BE2C (cell line): ENCODE results near the gene DCAF7.

Experiments used
- DNase-seq: peaks from one replicate; pipeline ENCODE4 v3.0.0-alpha.2; 2020
- H3K27me3 ChIP-seq: fragments of 250-450 bp; sonication (Bioruptor Pico); 2 replicates; pipeline ENCODE4 v1.5.1; 2020; ENCODE audit warnings: mild to moderate bottlenecking
- H3K36me3 ChIP-seq: fragments of 250-450 bp; sonication (Bioruptor Pico); 2 replicates; pipeline ENCODE4 v1.5.1; 2020; ENCODE audit warnings: mild to moderate bottlenecking
- H3K4me1 ChIP-seq: fragments of 250-450 bp; sonication (Bioruptor Pico); 2 replicates; pipeline ENCODE4 v1.5.1; 2020
- H3K4me3 ChIP-seq: 2 replicates; pipeline ENCODE4 v1.5.1; 2011; ENCODE audit warnings: low read depth, low read length
- H3K9me3 ChIP-seq: fragments of 250-450 bp; sonication (Bioruptor Pico); 2 replicates; pipeline ENCODE4 v1.5.1; 2020
- CTCF ChIP-seq: IDR thresholded peaks from 2 replicates; pipeline ENCODE4 v1.5.1; 2012; ENCODE audit warnings: mild to moderate bottlenecking, low read depth, low read length

Gene DCAF7

GRCh38 chr17:63622574-63623390, 72.5 kb downstream of the DCAF7 start:
- H3K4me3 ChIP-seq = peak overlapping the region; percentile 86
- H3K4me1 ChIP-seq = no peaks in the 10 kb centered on the region; the same call in 1 of the 2 replicates
- H3K9me3 ChIP-seq = no peaks in the 10 kb centered on the region
- H3K27me3 ChIP-seq = no peaks in the 10 kb centered on the region
- TF ChIP-seq CTCF = no peak
- no peaks in the 10 kb centered on the region for H3K36me3 ChIP-seq
- DNase-seq = peak; percentile 81

- no peak for TF ChIP-seq CTCF
- H3K27me3 ChIP-seq = no peaks in the 10 kb centered on the region
- no peaks in the 10 kb centered on the region for H3K36me3 ChIP-seq
- peak overlapping the region; percentile 86 for H3K4me3 ChIP-seq
- H3K4me1 ChIP-seq = no peaks in the 10 kb centered on the region; the same call in 1 of the 2 replicates
- no peaks in the 10 kb centered on the region for H3K9me3 ChIP-seq
- no peak for DNase-seq
Measured at GRCh38 chr17:63623786-63624530, 73.7 kb downstream of the DCAF7 start.

- TF ChIP-seq CTCF = no peak
Measured at GRCh38 chr17:63624531-63624880, 74.2 kb downstream of the DCAF7 start.

GRCh38 chr17:63626551-63627180, 76.4 kb downstream of the DCAF7 start:
- H3K36me3 ChIP-seq = no peaks in the 10 kb centered on the region
- TF ChIP-seq CTCF = no peak
- no peak for DNase-seq
- no peaks in the 10 kb centered on the region for H3K27me3 ChIP-seq
- H3K4me1 ChIP-seq = no peaks in the 10 kb centered on the region; the same call in 1 of the 2 replicates
- H3K4me3 ChIP-seq = no peak overlapping the region
- no peaks in the 10 kb centered on the region for H3K9me3 ChIP-seq

More at GRCh38 chr17:63624531-63624880, 74.2 kb downstream of the DCAF7 start:
- H3K4me1 ChIP-seq = no peaks in the 10 kb centered on the region; the same call in 1 of the 2 replicates
- H3K27me3 ChIP-seq = no peaks in the 10 kb centered on the region
- DNase-seq = no peak
- no peaks in the 10 kb centered on the region for H3K36me3 ChIP-seq
- H3K4me3 ChIP-seq = peak overlapping the region; percentile 86
- no peaks in the 10 kb centered on the region for H3K9me3 ChIP-seq

GRCh38 chr17:63629627-63630026, 79.3 kb downstream of the DCAF7 start:
- H3K27me3 ChIP-seq = no peaks in the 10 kb centered on the region
- no peak for DNase-seq
- peaks cover 8% of the 10 kb centered on the region for H3K36me3 ChIP-seq
- TF ChIP-seq CTCF = no peak
- H3K9me3 ChIP-seq = no peaks in the 10 kb centered on the region
- H3K4me3 ChIP-seq = no peak overlapping the region
- peaks cover 4% of the 10 kb centered on the region for H3K4me1 ChIP-seq
